HG02678 (cell line): Measurements from ENCODE around the gene PLXNA4.

ENCODE experiments used
- ATAC-seq: cut with Tn5 transposase; IDR thresholded peaks from one replicate; pipeline ENCODE4 v1.9.1; 2021; ENCODE audit warnings: mild to moderate bottlenecking, moderate library complexity; ENCODE audit not compliant: unreplicated experiment

Gene PLXNA4

DNA sequence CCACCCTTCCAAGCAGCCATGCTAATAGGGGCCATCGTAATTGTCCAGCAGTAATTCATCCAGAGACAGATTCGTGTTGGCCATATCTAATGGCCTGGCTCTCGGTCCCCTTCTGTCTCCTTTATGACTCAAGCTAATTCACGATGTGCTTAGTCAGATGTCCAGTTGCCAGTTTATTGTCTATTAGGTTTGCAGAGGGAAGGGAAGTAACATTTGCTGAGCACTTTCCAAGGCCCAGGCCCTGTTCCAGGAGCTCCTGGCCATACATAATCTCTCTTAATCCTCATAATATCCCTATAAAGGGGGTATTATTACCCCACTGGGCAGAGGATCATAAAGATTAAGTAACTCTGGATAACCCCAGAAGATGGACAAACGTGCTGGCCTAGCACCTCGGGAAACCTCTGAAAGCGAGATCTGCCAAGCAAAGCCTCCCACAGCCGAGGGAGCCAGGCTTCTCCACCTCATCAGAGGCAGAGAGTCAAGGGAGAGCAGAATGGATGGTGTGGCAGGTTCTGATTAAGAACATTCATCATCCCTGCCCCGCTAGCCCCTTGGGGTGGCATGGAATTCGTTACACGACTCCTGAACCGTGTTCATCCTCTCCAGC lies 153.7 kb downstream of the PLXNA4 start:
- ATAC-seq: no peak

DNA sequence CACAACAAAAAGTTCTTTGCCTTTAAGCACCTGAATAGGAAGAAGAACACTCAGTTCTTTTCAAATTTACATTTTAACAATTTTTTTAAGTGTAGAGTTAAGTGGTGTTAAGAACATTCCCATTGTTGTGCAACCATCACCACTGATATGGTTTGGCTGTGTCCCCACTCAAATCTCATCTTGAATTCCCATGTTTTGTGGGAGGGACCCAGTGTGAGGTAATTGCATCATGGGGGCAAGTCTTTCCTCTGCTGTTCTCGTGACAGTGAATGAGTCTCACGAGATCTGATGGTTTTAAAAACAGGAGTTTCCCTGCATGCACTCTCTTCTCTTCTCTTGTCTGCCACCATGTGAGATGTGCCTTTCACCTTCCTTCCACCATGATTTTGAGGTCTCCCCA lies 155.7 kb downstream of the PLXNA4 start:
- ATAC-seq: no peak

- no peak for ATAC-seq
Observed at GRCh38 chr7:132419542-132419941, 156.7 kb downstream of the PLXNA4 start.

DNA sequence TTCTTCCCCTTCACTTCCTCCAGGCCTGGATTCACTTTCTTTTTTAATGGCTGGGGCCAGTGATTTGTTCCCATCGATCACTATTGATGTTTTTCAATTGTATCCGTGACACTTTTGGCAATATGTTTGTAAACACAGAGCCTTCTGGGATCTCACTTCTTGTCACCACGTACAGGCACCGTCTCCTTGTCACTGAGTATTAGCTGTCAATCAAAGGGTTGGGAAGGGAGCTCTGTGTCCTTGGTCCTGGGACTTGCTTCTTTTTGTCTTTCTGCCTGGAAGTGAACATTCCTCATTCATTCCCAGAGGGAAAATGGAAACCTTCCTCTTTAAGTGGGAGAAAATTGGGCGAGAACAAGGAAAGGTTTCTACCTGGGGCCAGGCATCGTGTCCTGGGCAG lies 157.4 kb downstream of the PLXNA4 start:
- ATAC-seq: no peak

GRCh38 chr7:132417103-132417906 lies 159.0 kb downstream of the PLXNA4 start:
- ATAC-seq: no peak

- no peak for ATAC-seq
Observed at GRCh38 chr7:132416395-132416794, 159.9 kb downstream of the PLXNA4 start.

GRCh38 chr7:132415259-132415658 lies 161.0 kb downstream of the PLXNA4 start:
- ATAC-seq: no peak

DNA sequence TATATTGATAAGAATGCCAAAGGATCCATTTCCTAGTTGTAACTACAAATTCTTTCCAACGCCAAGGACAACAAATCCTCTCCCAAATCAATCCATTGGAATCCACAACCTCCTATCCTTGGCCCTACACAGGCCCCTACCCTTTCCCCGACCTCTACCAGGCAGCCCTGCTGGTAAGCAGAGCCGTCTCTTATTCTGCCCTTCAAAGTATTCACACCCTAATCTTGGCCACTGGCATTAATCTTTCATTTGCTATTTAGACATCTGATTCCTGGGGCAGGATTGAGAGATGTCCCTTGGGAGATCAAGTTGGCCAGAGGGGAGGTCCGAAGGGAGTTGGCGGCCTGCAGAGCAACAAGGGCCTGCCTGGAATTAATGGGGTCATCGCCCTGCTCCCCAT lies 161.4 kb downstream of the PLXNA4 start:
- no peak for ATAC-seq

DNA sequence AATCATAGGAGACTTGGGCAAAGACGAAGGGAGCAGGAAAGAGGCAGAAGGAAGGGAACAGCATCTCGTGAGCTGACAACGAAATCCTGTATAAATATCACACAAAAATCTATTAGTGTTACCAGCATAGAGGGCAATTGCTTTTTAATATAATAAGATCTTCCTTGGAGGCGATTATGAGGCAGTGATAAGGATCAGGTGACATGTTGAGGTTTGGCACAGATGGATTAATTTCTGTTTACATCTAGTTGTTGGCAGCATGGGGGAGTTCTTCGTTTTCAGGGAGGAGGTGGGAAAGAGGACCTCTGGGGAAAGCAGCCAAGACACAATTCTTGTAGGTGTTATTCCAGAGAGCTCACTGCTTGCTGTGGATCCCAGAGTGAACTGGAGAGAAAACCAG lies 163.8 kb downstream of the PLXNA4 start:
- no peak for ATAC-seq

GRCh38 chr7:132410861-132411541 lies 165.3 kb downstream of the PLXNA4 start:
- no peak for ATAC-seq

- ATAC-seq: no peak
Observed at GRCh38 chr7:132410385-132410784, 165.9 kb downstream of the PLXNA4 start.

GRCh38 chr7:132407764-132408163 lies 168.5 kb downstream of the PLXNA4 start:
- no peak for ATAC-seq

- ATAC-seq: no peak
Observed at GRCh38 chr7:132406039-132406438, 170.2 kb downstream of the PLXNA4 start.

GRCh38 chr7:132404261-132404660 lies 172.0 kb downstream of the PLXNA4 start:
- no peak for ATAC-seq

GRCh38 chr7:132403465-132404110 lies 172.7 kb downstream of the PLXNA4 start:
- no peak for ATAC-seq

DNA sequence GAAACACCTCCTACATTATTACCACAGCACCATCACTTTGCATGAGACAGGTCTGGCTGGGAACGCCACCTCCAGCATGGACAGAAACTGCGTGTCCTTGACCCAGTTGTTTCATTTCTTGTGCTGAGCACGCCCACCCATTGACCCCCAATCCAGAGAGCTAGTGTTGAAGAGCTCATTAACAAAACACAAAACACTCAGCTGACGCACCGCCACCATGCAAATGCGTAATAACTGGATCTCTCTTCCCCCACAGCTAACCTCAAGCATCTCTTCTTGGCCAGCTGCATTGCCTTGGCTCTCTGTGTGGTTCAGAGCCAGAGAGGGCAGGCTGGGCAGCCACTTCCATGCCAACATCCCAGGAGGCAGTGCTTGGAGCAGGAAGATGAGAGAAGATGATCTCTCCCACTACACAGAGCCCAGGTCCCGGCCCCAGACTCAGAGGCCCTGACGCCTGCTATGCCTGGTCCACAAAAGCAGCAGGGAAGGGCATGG lies 173.5 kb downstream of the PLXNA4 start:
- no peak for ATAC-seq

DNA sequence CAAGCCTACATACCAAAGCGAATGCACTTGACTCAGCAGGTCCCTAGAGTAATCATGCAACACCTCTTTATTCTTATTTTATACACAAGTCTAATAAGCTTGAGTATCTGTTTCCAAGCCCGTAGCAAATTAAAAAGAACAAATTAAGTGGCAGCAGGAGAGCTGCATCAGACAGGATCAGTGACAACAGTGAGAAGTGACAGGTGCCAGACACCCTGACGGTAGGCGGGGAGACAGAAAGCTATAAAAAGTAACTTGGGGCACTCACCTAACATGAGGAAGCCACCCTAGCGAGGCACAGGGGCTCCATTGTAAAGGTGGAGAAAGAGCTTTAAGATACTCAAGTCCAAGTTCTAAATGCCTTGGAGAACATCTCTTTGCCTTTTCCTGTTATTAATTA lies 174.2 kb downstream of the PLXNA4 start:
- no peak for ATAC-seq

DNA sequence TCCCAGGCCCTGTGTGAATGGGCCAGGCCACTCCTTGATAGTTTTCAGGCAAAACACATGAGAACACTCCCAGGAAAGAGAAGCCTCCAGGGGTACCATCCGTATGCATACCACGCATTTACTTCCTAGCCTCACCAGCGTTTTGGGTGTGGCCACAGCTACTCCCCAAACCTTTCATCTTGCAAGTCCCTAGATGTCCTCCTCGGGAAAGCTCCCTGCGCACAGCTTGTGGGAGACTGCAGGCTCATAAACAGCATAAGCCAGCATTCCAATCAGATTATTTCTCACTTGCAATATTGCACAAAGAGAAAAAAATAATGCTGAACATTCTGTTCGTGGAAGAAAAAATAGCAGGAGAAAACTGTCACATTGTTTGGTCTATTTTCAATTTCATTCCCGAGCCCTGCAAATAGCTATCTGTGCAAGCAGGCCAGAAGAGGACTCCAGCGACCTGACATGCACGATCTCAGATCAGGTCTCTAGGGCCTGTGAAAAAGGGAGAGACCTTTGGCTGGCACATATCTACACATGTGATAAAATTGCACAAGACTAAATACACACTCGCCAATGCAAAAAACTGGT lies 175.6 kb downstream of the PLXNA4 start:
- ATAC-seq: no peak

GRCh38 chr7:132399367-132399766 lies 176.9 kb downstream of the PLXNA4 start:
- no peak for ATAC-seq

GRCh38 chr7:132398253-132398925 lies 177.9 kb downstream of the PLXNA4 start:
- no peak for ATAC-seq
